ENCODE results near the gene FBXL19. TPM values are rescaled to one million over a fixed set of nuclear protein-coding genes. Genes with fewer than 3 reads are reported as not detected.
A peak's percentile ranks its signal among the peaks of the same experiment; 100 is the strongest.

Gene FBXL19
- total and polyA plus RNA-seq, 9 of the 15 experiments (the other 6 are each of a cell fraction or from before 2014, with no cell fraction given) = 0.13 to 48.0 (median 13.5) TPM; not detected in 1

GRCh38 chr16:30893744-30894539 lies 29.4 kb upstream of the FBXL19 start, which contains the start of gene BCL7C (continued):
- peak in 1 of 2 experiments; percentile 22; a peak in 1 of 4 replicates for TF ChIP-seq FOXK2 (conservative IDR thresholded peaks at IDR 0.05 in 1 of 2, IDR thresholded peaks at IDR 0.05 in 1 of 2; ENCODE audit: low read depth in 2 of 2)
- no peak for TF ChIP-seq ATF1 (CRISPR knock-in tag; IDR thresholded peaks at IDR 0.05)
- peak; percentile 65 for TF ChIP-seq ATF1 (tag; IDR thresholded peaks at IDR 0.05)
- TF ChIP-seq PHF20 (IDR thresholded peaks at IDR 0.05; ENCODE audit: partially characterized antibody) = peak; percentile 44
- no peak for TF ChIP-seq ARID2 (IDR thresholded peaks at IDR 0.05)
- no peak; the same call in 1 of the 2 replicates for TF ChIP-seq SOX6 (IDR thresholded peaks at IDR 0.05)
- peak; percentile 64; the same call in 1 of the 2 replicates for TF ChIP-seq HIVEP1 (CRISPR knock-in tag; IDR thresholded peaks at IDR 0.05)
- peak; percentile 95 for TF ChIP-seq USF1 (CRISPR knock-in tag; IDR thresholded peaks at IDR 0.05)
- TF ChIP-seq RCOR1 (IDR thresholded peaks at IDR 0.05; ENCODE audit: borderline replicate concordance in 1 of 2, low read depth in 2 of 2, low read length in 2 of 2) = peak in 1 of 2 experiments; percentile 39; a peak in 2 of 4 replicates
- TF ChIP-seq CHD2 (IDR thresholded peaks at IDR 0.05; ENCODE audit: low read depth, low read length) = peak; percentile 94
- no peak for TF ChIP-seq C11orf30 (IDR thresholded peaks at IDR 0.05; ENCODE audit: low read depth)
- TF ChIP-seq NR1H2 (CRISPR knock-in tag; IDR thresholded peaks at IDR 0.05) = peak; percentile 96
- TF ChIP-seq, protein P1, sequence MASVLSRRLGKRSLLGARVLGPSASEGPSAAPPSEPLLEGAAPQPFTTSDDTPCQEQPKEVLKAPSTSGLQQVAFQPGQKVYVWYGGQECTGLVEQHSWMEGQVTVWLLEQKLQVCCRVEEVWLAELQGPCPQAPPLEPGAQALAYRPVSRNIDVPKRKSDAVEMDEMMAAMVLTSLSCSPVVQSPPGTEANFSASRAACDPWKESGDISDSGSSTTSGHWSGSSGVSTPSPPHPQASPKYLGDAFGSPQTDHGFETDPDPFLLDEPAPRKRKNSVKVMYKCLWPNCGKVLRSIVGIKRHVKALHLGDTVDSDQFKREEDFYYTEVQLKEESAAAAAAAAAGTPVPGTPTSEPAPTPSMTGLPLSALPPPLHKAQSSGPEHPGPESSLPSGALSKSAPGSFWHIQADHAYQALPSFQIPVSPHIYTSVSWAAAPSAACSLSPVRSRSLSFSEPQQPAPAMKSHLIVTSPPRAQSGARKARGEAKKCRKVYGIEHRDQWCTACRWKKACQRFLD (CRISPR knock-in tag; IDR thresholded peaks at IDR 0.05) = peak; percentile 94
- TF ChIP-seq HNRNPLL (IDR thresholded peaks at IDR 0.05; ENCODE audit: low read depth, low read length, poor library complexity, severe bottlenecking) = peak; percentile 40
- TF ChIP-seq GABPB1 (CRISPR knock-in tag; IDR thresholded peaks at IDR 0.05) = peak; percentile 91
- TF ChIP-seq EP400 (IDR thresholded peaks at IDR 0.05) = peak; percentile 95
- TF ChIP-seq ZNF766 (CRISPR knock-in tag; conservative IDR thresholded peaks at IDR 0.05) = peak; percentile 45; the same call in 1 of the 2 replicates
- no peak for TF ChIP-seq ZNF655 (CRISPR knock-in tag; IDR thresholded peaks at IDR 0.05)
- TF ChIP-seq NONO (IDR thresholded peaks at IDR 0.05; ENCODE audit: low read depth in 2 of 2, low read length in 1 of 2) = peak in 1 of 2 experiments; percentile 52; a peak in 2 of 4 replicates
- TF ChIP-seq ZBTB33 (CRISPR knock-in tag; IDR thresholded peaks at IDR 0.05) = peak; percentile 82
- TF ChIP-seq NCOA1 (IDR thresholded peaks at IDR 0.05; ENCODE audit: low read depth) = no peak
- no peak for TF ChIP-seq NFE2 (IDR thresholded peaks at IDR 0.05; ENCODE audit: low read depth)
- no peak for TF ChIP-seq ZNF217 (CRISPR knock-in tag; IDR thresholded peaks at IDR 0.05)
- TF ChIP-seq ZNF77 (CRISPR knock-in tag; IDR thresholded peaks at IDR 0.05) = no peak

Data from K562 (cell line).